Measurements from ENCODE around the gene KIAA0825.
"Not testable (repeated sequence)": the region's sequence is repeated elsewhere in the genome, so short reads cannot be mapped to it uniquely, and the experiment has no call there.

KIAA0825 gene

GRCh38 chr5:94173100-94173499 is 445.3 kb downstream of the KIAA0825 start:
- in situ Hi-C loops (cut with MboI; ENCODE audit: low sequenced_read_pairs, unreplicated experiment) = no loop called here
- no peak for DNase-seq (ENCODE audit: low spot score)
- no peak for TF ChIP-seq CTCF (IDR thresholded peaks at IDR 0.05; ENCODE audit: borderline replicate concordance, control extremely low read depth, extremely low read depth, insufficient read depth, missing control alignments)

GRCh38 chr5:94171070-94171469 is 447.3 kb downstream of the KIAA0825 start:
- in situ Hi-C loops (cut with MboI; ENCODE audit: low sequenced_read_pairs, unreplicated experiment); DNase-seq (ENCODE audit: low spot score): not testable (repeated sequence)

GRCh38 chr5:94170158-94170557 is 448.2 kb downstream of the KIAA0825 start:
- DNase-seq (ENCODE audit: low spot score); in situ Hi-C loops (cut with MboI; ENCODE audit: low sequenced_read_pairs, unreplicated experiment): not testable (repeated sequence)

GRCh38 chr5:94168151-94168550 is 450.3 kb downstream of the KIAA0825 start:
- no peak for DNase-seq (ENCODE audit: low spot score)
- in situ Hi-C loops (cut with MboI; ENCODE audit: low sequenced_read_pairs, unreplicated experiment) = no loop called here
- no peak for TF ChIP-seq CTCF (IDR thresholded peaks at IDR 0.05; ENCODE audit: borderline replicate concordance, control extremely low read depth, extremely low read depth, insufficient read depth, missing control alignments)

- in situ Hi-C loops (cut with MboI; ENCODE audit: low sequenced_read_pairs, unreplicated experiment) = no loop called here
- no peak for DNase-seq (ENCODE audit: low spot score)
Observed at GRCh38 chr5:94161801-94162200, 456.6 kb downstream of the KIAA0825 start.

GRCh38 chr5:94159144-94159543 is 459.3 kb downstream of the KIAA0825 start:
- in situ Hi-C loops (cut with MboI; ENCODE audit: low sequenced_read_pairs, unreplicated experiment) = no loop called here
- DNase-seq (ENCODE audit: low spot score) = no peak
- TF ChIP-seq CTCF (IDR thresholded peaks at IDR 0.05; ENCODE audit: borderline replicate concordance, control extremely low read depth, extremely low read depth, insufficient read depth, missing control alignments) = no peak

More at GRCh38 chr5:94161801-94162200, 456.6 kb downstream of the KIAA0825 start:
- no peak for TF ChIP-seq CTCF (IDR thresholded peaks at IDR 0.05; ENCODE audit: borderline replicate concordance, control extremely low read depth, extremely low read depth, insufficient read depth, missing control alignments)

- DNase-seq (ENCODE audit: low spot score) = no peak
- in situ Hi-C loops (cut with MboI; ENCODE audit: low sequenced_read_pairs, unreplicated experiment) = no loop called here
- no peak for TF ChIP-seq CTCF (IDR thresholded peaks at IDR 0.05; ENCODE audit: borderline replicate concordance, control extremely low read depth, extremely low read depth, insufficient read depth, missing control alignments)
Observed at GRCh38 chr5:94157704-94158539, 460.5 kb downstream of the KIAA0825 start.
